GM19455 (cell line): ENCODE results near the gene PRRG2.
A peak's percentile ranks its signal among the peaks of the same experiment; 100 is the strongest.

Experiments used
- ATAC-seq: cut with Tn5 transposase; IDR thresholded peaks from one replicate; pipeline ENCODE4 v1.9.1; 2021; ENCODE audit not compliant: unreplicated experiment

The PRRG2 gene

DNA sequence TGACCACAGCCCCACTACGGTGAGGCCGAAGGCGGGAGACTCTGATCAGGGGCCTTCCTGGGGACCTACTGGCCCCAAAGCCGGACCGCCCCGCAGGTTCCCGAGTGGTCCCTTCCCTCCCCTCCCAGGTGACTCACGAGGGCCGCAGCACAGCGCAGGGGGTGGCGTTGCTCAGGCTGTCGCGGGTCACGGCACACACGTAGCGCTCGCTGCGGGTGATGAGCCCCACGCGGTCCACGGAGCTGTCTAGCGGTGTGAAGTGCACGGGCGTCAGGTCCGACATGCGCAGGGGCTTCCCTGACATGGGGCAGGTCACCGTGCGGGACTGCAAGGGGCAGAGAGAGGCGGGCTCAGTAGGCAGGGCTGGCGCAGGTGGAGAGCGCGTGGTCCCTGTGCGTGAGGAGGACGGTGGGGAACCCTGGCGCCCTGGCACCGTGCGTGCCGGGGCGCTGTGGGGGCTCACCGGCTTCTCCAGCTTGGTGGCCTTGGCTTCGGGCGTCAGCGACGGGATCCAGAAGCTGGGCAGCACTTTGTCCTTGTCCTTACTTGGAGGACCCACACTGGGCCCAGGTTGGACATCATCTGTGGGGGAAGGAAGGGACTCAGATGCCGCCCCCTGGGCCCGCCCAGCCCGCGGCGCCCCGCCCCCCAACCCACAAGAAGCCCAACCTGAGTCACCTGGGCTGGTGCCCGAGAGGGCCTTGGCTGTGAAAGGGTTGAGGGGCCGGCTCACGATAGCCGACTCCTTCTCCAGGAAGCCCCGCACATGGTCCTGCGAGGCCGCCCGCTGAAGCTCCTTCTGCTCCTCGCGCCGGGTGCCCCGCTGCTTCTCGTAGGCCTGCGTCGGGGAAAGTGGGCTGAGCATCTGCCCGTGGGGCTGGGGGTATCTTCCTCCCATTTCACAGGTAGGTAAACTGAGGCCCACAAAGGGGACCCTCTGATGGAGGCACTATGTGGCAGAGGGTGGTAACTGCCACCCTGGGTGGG, 24.4 kb upstream of the PRRG2 start:
- no peak for ATAC-seq

- ATAC-seq = no peak
Observed at GRCh38 chr19:49557641-49558325, 23.3 kb upstream of the PRRG2 start.

GRCh38 chr19:49558591-49558990, 22.5 kb upstream of the PRRG2 start:
- ATAC-seq = no peak

DNA sequence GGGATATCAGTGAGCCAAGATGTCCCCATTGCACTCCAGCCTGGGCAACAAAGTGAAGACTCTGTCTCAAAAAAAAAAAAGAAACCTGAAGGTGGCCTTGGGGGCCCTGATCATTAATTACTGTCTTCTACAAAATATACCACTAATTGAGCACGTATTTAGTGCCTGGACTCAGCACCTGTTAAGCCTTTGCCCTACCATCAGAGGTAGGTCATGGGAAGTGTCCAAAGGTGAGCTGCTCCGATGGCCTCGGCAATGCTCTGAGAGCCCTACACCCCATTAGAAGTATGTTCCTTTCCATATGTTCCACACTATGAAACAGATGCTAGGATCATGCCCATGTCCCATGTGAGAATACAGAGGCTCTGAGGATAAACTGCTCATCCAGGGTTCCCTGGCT, 21.7 kb upstream of the PRRG2 start:
- no peak for ATAC-seq

DNA sequence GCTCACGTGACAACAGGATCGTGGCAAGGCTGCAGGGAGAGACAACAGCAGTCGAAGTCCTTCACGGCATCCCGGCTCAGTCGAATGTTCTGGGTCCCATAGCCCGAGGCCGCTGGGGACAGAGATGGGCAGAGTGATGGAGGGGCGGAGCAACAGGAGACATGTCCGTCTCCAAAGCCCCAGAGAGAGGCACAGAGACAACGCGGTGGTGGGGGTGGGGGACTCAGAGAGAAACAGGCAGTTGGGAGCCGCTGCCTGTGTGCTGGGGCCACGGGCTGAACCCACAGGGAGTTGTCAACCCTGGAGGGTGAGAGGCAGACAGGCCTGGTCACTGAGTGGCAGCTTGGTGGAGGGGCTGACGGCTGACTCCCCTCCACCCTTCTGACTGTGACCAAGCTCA, 21.2 kb upstream of the PRRG2 start:
- no peak for ATAC-seq

DNA sequence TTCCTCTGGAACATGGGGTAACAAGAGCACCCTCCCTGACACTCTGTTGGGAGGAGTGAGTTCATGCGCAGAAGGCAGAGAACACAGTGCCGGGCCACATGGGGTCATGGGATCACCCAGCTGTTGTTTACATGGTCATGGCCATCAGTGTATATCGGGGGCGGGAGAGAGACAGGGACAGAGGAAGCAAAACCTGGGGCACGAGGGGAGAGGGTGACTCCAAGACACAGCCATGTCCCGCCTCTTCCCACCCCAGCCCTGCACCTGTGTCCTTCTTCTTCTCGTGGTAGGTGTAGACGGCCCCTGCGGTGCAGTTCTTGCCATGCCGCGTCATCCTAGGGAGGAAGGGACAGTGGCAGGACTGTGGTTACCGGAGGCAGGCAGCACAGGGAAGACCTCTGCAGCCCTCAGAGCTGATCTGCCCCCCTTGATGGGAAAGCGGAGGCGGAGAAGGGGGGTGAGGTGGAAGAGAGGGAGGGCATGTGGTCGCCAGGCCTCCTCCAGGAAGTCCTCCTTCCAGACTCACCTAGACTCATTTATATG, 20.7 kb upstream of the PRRG2 start:
- ATAC-seq = no peak

DNA sequence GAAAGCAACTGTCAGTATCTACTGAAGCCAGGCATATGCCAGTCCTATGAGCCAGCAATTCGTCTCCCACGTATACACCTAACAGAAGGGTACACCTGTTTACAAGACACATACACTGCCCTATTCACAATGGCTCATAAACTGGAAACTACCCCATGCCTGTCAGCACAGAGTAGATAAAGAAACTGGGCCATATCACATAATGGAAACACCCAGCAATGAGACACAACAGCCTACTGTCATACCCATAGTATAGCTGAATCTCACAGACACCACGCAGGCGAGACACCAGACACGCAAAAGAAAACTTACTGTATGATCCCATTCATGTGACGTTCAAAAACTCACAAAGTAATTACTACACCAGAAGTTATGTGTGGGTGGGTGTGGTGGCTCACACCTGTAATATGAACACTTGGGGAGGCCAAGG, 16.5 kb upstream of the PRRG2 start:
- no peak for ATAC-seq

GRCh38 chr19:49565261-49565660, 15.9 kb upstream of the PRRG2 start:
- no peak for ATAC-seq

DNA sequence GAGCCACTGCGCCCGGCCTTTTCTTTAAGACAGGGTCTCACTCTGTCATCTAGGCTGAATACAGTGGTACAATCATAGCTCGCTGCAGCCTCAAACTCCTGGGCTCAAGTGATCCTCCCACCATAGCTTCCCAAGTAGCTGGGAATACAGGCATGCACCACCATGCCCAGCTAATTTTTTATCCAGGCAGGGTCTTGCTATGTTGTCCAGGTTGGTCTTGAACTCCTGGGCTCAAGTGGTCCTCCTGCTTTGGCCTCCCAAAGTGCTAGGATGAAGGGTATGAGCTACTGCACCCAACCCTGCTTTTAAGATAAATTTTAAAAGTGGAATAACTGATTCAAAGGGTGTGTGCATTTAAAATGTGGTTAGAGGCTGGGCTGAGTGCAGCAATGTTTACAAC, 14.8 kb upstream of the PRRG2 start:
- ATAC-seq = no peak

GRCh38 chr19:49567861-49568441, 13.2 kb upstream of the PRRG2 start:
- ATAC-seq = no peak

DNA sequence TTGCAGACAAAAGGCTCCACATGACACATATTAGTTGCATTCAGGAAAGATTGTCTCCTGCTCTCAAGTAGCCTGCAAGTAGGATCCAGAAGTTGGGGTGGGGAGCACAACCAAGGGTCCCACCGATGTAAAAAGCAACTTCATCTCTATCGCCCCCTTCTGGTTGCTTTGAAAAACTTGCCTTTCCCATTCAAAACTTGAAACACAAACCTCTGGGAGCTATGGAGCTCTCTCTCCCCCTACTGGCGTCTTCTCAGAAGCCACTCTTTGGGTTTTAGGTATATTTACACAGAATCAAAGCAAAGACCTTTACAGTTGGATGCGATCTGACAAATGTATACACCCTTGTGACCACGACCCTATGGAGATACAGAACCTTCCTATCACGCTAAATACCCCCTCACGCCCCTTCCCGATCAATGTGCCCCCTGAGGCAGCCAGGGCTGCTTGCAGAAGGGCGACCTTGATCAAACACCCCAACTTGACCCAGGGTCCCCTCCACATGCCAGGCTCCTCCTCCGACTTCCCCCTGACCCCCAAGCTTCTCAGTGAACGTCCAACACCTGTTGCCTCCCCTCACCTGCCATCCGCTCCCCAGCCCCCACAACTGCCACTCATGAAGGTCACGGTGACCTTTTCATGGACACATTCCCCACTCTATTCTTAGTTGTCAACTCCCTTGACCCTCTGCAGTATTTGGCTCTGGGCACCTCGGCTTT, 10.8 kb upstream of the PRRG2 start:
- no peak for ATAC-seq

DNA sequence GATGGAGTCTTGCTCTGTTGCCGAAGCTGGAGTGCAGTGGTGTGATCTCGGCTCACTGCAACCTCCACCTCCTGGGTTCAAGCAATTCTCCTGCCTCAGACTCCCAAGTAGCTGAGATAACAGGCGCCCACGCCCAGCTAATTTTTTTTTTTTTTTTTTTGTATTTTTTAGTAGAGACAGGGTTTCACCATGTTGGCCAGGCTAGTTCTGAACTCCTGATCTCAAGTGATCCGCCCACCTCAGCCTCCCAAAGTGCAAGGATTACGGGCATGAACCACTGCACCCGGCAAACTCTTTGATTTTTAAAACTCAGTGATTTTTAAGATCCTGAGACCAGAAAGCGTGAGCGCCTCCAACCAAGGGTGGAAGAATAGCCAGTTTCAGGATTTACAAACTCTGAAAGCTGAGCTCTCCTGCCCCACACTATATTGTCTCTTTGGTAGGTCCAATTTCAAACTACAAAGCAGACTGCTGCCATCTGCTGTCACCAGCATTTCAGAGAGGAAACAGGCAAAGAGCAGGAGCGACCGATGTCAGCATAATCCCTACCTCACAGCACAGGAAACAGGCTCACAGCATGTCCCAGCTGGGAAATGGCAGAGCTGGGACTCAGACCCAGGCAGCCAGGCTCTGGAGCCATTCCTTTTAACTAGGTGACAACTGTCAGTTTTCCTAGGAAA, 10.0 kb upstream of the PRRG2 start:
- no peak for ATAC-seq

DNA sequence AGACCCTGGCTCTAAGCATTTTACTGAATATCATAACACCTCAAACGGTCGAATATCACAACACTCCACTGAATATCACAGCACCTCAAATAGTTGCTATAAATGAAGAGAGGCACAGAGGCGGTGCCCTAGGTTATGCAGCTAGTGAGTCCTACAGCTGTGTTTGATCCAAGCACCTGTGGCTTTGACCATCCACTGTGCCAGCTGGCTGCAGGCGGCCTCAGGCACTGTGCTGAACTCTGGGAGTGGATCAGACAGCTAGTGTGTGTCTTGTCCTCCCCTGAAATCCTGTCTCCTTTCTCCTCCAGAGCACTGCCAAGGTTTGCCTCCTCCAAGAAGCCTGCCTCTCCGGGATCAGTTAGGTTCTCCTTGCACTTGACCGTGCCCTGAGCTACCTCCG, 8.1 kb upstream of the PRRG2 start:
- ATAC-seq = no peak

DNA sequence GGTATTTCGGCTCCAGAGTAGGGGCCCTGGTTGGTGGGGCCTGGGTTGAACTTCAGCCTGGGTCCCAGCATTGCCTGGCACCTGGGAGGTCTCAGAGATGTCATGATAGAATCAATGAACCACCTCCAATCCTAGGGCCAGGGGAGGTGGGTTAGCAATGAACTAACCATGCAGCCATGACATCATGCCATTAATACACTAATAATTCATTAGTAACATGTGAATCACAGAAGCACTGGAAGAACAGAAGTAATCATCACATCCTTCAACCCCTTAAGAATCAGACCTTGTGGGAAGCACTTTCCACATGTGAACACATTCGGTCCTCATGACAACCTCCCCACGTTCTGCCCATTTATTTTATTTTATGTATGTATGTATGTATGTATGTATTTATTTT, 7.7 kb upstream of the PRRG2 start:
- ATAC-seq = no peak

- no peak for ATAC-seq
Observed at GRCh38 chr19:49574206-49574755, 6.8 kb upstream of the PRRG2 start.

DNA sequence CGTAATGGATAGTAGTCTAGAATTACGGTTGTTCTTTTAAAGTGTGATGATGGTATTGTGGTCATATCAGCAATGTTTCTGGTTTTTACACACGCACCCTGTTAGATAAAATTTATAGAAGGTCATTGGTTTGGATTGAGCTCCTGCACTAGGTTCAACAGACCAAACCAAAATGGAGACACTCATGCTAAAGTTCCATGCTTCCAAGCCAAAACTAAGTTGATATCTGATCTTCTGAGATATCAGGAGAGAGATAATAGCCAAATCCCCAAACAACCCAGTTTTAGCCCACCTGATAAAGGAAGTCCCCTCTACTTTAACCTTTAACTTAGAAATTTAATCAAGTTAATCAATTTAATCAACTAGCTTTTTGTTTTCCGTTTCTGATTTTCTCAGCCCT, 1.9 kb upstream of the PRRG2 start:
- no peak for ATAC-seq

DNA sequence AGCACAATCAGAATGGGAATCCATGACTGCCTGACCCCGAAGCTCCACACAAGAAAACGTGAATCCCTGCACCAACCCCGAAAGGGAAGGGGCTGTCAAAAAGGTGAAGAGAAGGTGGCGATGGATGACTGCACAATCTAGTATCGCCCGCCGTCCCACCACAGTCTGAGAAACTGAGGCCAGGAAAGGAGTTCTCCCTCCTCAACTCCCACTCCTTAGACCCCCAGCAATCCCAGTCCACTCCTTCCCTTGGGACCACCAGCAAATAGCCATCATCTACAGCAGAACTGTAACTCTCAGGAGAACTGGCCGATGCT, 1.2 kb upstream of the PRRG2 start:
- ATAC-seq = no peak

DNA sequence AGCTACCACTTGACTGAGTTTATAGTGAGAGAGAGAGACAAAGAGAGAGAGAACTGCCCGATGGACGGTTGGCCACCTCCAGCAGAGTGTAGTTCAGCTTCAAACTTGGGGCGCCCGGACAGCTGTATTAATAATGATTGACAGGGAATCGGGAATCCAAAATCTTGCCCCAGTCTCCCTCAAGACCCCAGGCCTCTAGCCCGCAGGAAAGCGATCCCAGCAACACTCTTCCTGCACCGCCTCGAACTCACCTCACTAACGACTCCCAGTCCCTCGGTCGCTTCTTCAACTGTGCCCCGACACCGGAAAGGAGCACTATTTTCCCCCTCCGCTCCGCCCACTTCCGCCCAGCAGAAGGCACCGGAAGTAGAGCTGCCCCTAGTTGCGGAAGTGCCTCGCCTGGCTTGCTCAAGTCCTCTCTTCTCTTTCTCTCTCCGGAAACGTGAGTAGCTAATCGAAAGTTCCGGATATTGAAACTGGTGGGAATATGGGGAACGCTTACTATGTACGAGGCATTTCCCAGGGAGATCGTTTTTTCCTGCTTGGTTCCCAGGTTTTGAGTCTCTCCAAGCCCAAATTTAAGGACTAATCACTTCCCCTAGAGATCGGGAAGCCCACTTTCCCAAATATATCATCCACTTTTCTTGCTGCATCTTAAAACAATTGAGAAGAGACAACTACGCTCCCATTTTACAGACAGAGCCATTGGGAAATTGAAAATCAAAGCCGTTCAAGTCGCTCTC, 681 bp upstream of the PRRG2 start, which contains the start of gene NOSIP:
TSS of gene NOSIP (minus strand) at position 293 of the 743 bp plus-strand sequence. CDS start 19,865 bp downstream, outside the sequence.
- peak; percentile 77 for ATAC-seq

- no peak for ATAC-seq
Observed at GRCh38 chr19:49583239-49583638, 2.1 kb downstream of the PRRG2 start.
